Measurements from ENCODE around the gene MTO1.
"Not testable (repeated sequence)": the region's sequence is repeated elsewhere in the genome, so short reads cannot be mapped to it uniquely, and the experiment has no call there.

GRCh38 chr6:73555380-73555949, 93.9 kb downstream of the MTO1 start:
- not testable (repeated sequence) for TF ChIP-seq CTCF, POLR2A (IDR thresholded peaks at IDR 0.05)
